ENCODE data around the gene AKTIP.

- no peak for TF ChIP-seq CTCF (IDR thresholded peaks at IDR 0.05; ENCODE audit: low read depth, low read length, poor library complexity, severe bottlenecking)
- no peak for TF ChIP-seq EZH2phosphoT487 (IDR thresholded peaks at IDR 0.05; ENCODE audit: borderline replicate concordance, low read length)
These were observed 388 bp upstream of the AKTIP start for GRCh38 chr16:53503270-53503923.

Measured in DOHH2 (cell line).